GM23248 (cell line): ENCODE data around the gene DHX9. TPM values are rescaled to one million over a fixed set of nuclear protein-coding genes. Genes with fewer than 3 reads are reported as not detected.

Experiments used
- DNase-seq: peaks from one replicate; pipeline ENCODE4 v3.0.0-alpha.2; 2015
- H2AFZ ChIP-seq: fragments of 200-600 bp; sonication (generic); 2 replicates; pipeline ENCODE4 v1.6.1; 2016; ENCODE audit warnings: antibody characterized with exemption
- H3F3A ChIP-seq: fragments of 200-600 bp; sonication (generic); 2 replicates; pipeline ENCODE4 v1.6.1; 2016; ENCODE audit warnings: mild to moderate bottlenecking, antibody characterized with exemption, mixed run types; ENCODE audit not compliant: insufficient read depth
- H3K27ac ChIP-seq: fragments of 200-600 bp; sonication (generic); 2 replicates; pipeline ENCODE4 v1.5.1; 2016; ENCODE audit warnings: mild to moderate bottlenecking
- H3K27me3 ChIP-seq: fragments of 200-600 bp; sonication (generic); replicated peaks from 2 replicates; pipeline ENCODE4 v1.6.1; 2016; ENCODE audit warnings: mild to moderate bottlenecking; ENCODE audit not compliant: insufficient read depth
- H3K36me3 ChIP-seq: fragments of 200-600 bp; sonication (generic); 2 replicates; pipeline ENCODE4 v1.6.1; 2016; ENCODE audit warnings: low read depth, mild to moderate bottlenecking
- H3K4me1 ChIP-seq: fragments of 200-600 bp; sonication (generic); 2 replicates; pipeline ENCODE4 v1.6.1; 2016; ENCODE audit warnings: mild to moderate bottlenecking; ENCODE audit not compliant: insufficient read depth
- H3K4me2 ChIP-seq: fragments of 200-600 bp; sonication (generic); one replicate; pipeline ENCODE4 v1.6.1; 2016; ENCODE audit warnings: mild to moderate bottlenecking; ENCODE audit not compliant: unreplicated experiment
- H3K4me3 ChIP-seq: fragments of 200-600 bp; sonication (generic); 2 replicates; pipeline ENCODE4 v1.5.1; 2016; ENCODE audit warnings: mild to moderate bottlenecking
- H3K79me2 ChIP-seq: fragments of 200-600 bp; sonication (generic); 2 replicates; pipeline ENCODE4 v1.6.1; 2016; ENCODE audit warnings: mild to moderate bottlenecking; ENCODE audit not compliant: insufficient read depth
- H3K9ac ChIP-seq: fragments of 200-600 bp; sonication (generic); 2 replicates; pipeline ENCODE4 v1.6.1; 2016; ENCODE audit warnings: mild to moderate bottlenecking
- H3K9me2 ChIP-seq: fragments of 200-600 bp; sonication (generic); 2 replicates; pipeline ENCODE4 v1.6.1; 2016; ENCODE audit warnings: mixed run types, mild to moderate bottlenecking, moderate library complexity; ENCODE audit not compliant: insufficient read depth
- H3K9me3 ChIP-seq: fragments of 200-600 bp; sonication (generic); one replicate; pipeline ENCODE4 v1.6.1; 2017; ENCODE audit warnings: low read depth
- H4K20me1 ChIP-seq: fragments of 200-600 bp; sonication (generic); 2 replicates; pipeline ENCODE4 v1.6.0; 2016; ENCODE audit not compliant: insufficient read depth
- EZH2 ChIP-seq: fragments of 200-600 bp; sonication (generic); IDR thresholded peaks from 2 replicates; pipeline ENCODE4 v1.6.1; 2018; ENCODE audit warnings: antibody characterized with exemption, mild to moderate bottlenecking; ENCODE audit not compliant: insufficient read depth, poor library complexity, severe bottlenecking
- EZH2phosphoT487 ChIP-seq: fragments of 200-600 bp; sonication (generic); IDR thresholded peaks from 2 replicates; pipeline ENCODE4 v1.6.1; 2018; ENCODE audit warnings: antibody characterized with exemption, moderate library complexity, mild to moderate bottlenecking, low read depth; ENCODE audit not compliant: insufficient read depth
- WGBS, 2 experiments: methylation state at CpG; one replicate each; pipeline ENCODE4 v1.1.6; 2015 to 2017; ENCODE audit warnings: low lambda C conversion rate in 2 of 2, low coverage in 1 of 2; ENCODE audit errors: missing lambda C conversion rate in 2 of 2; 5-methylcytosine and 5-hydroxymethylcytosine counted together
- in situ Hi-C: fragments of 300-500 bp; cut with MboI; formaldehyde crosslinking; loops from 2 replicates; pipeline ENCODE4 v1.15.0; 2020
- polyA plus RNA-seq: library from polyadenylated mRNA; unstranded; fragments of >200 nt; fragmentation: Nextera tagmentation; extraction: Ambion mirVana; gene quantifications from 2 replicates; pipeline ENCODE4 v1.2.1, GENCODE V29; 2016
- total RNA-seq: library from RNA; depleted of rRNA; stranded (reverse); fragments of >200 nt; shearing (Covaris generic); gene quantifications from 2 replicates; pipeline ENCODE4 v1.2.3, GENCODE V29; 2014

DHX9 gene
- total and polyA plus RNA-seq, 2 experiments from 2014 or later, result 67.6 to 98.0 TPM

GRCh38 chr1:182795563-182796228, 43.5 kb upstream of the DHX9 start:
- no peaks in the 10 kb centered on the region for H3K9me2 ChIP-seq
- no peaks in the 10 kb centered on the region for H4K20me1 ChIP-seq
- H3F3A ChIP-seq, result no peaks in the 10 kb centered on the region
- no peaks in the 10 kb centered on the region for H3K79me2 ChIP-seq
- TF ChIP-seq EZH2 (no peak), EZH2phosphoT487 (no peak)
- no peaks in the 10 kb centered on the region for H3K27me3 ChIP-seq
- 81 to 82% methylated on average over 8 of the region's 8 CpGs for WGBS, 2 experiments
- no peaks in the 10 kb centered on the region for H3K4me1 ChIP-seq
- H3K4me3 ChIP-seq, result no peak overlapping the region
- no peak overlapping the region for H2AFZ ChIP-seq
- H3K9ac ChIP-seq, result no peak overlapping the region
- no peak for DNase-seq
- H3K9me3 ChIP-seq, result no peaks in the 10 kb centered on the region
- H3K4me2 ChIP-seq, result no peak overlapping the region
- H3K27ac ChIP-seq, result no peak overlapping the region
- in situ Hi-C loops, result loop anchor here (25.0 kb wide), 1 partner anchor 708 kb away; no protein-coding TSS in a partner anchor
- H3K36me3 ChIP-seq, result no peaks in the 10 kb centered on the region

- TF ChIP-seq EZH2phosphoT487 (no peak), EZH2 (no peak)
- no peaks in the 10 kb centered on the region for H4K20me1 ChIP-seq
- no peak overlapping the region for H3K4me3 ChIP-seq
- in situ Hi-C loops, result no loop called here
- H3K79me2 ChIP-seq, result no peaks in the 10 kb centered on the region
- no peak overlapping the region for H3K27ac ChIP-seq
- H3K4me2 ChIP-seq, result no peak overlapping the region
- no peaks in the 10 kb centered on the region for H3K4me1 ChIP-seq
- H3K9me2 ChIP-seq, result no peaks in the 10 kb centered on the region
- H3K9ac ChIP-seq, result no peak overlapping the region
- H3K27me3 ChIP-seq, result no peaks in the 10 kb centered on the region
- no peak overlapping the region for H2AFZ ChIP-seq
- H3K9me3 ChIP-seq, result no peaks in the 10 kb centered on the region
- DNase-seq, result no peak
- no peaks in the 10 kb centered on the region for H3F3A ChIP-seq
- H3K36me3 ChIP-seq, result no peaks in the 10 kb centered on the region
- WGBS, 2 experiments, result 65 to 67% methylated on average over 4 of the region's 4 CpGs
Measured at GRCh38 chr1:182802006-182802803, 36.9 kb upstream of the DHX9 start.

- in situ Hi-C loops, result no loop called here
- 96 to 100% methylated on average over 1 of the region's 1 CpG for WGBS, 2 experiments
- TF ChIP-seq EZH2phosphoT487 (no peak), EZH2 (no peak)
Measured at GRCh38 chr1:182803846-182804245, 35.3 kb upstream of the DHX9 start.

GRCh38 chr1:182806015-182806678, 33.0 kb upstream of the DHX9 start:
- H4K20me1 ChIP-seq, result no peaks in the 10 kb centered on the region
- no peak overlapping the region for H3K4me2 ChIP-seq
- no peaks in the 10 kb centered on the region for H3K36me3 ChIP-seq
- no peak overlapping the region for H3K4me3 ChIP-seq
- no peak overlapping the region for H3K27ac ChIP-seq
- H3K79me2 ChIP-seq, result no peaks in the 10 kb centered on the region
- WGBS, 2 experiments, result 79 to 85% methylated on average over 11 of the region's 11 CpGs
- H3K9ac ChIP-seq, result no peak overlapping the region
- H3K9me3 ChIP-seq, result no peaks in the 10 kb centered on the region
- H3K27me3 ChIP-seq, result no peaks in the 10 kb centered on the region
- in situ Hi-C loops, result no loop called here
- H3F3A ChIP-seq, result no peaks in the 10 kb centered on the region
- H3K9me2 ChIP-seq, result no peaks in the 10 kb centered on the region
- no peak for TF ChIP-seq EZH2phosphoT487
- TF ChIP-seq EZH2, result no peak
- H2AFZ ChIP-seq, result no peak overlapping the region
- H3K4me1 ChIP-seq, result no peaks in the 10 kb centered on the region
- no peak for DNase-seq

More at GRCh38 chr1:182803846-182804245, 35.3 kb upstream of the DHX9 start:
- Histone ChIP-seq H3K36me3 (no peaks in the 10 kb centered on the region), H3F3A (no peaks in the 10 kb centered on the region), H3K4me1 (no peaks in the 10 kb centered on the region), H4K20me1 (no peaks in the 10 kb centered on the region), H3K9me2 (no peaks in the 10 kb centered on the region), H3K9me3 (no peaks in the 10 kb centered on the region), H3K27ac (no peak overlapping the region), H2AFZ (no peak overlapping the region), H3K4me3 (no peak overlapping the region), H3K4me2 (no peak overlapping the region), H3K9ac (no peak overlapping the region), H3K79me2 (no peaks in the 10 kb centered on the region), H3K27me3 (no peaks in the 10 kb centered on the region)
- no peak for DNase-seq
